Gastrocnemius medialis (tissue), 4 donors: ENCODE measurements around the gene LRRTM1.

Source experiments
- POLR2A ChIP-seq, 2 donors: fragments of 450-650 bp; IDR thresholded peaks; one replicate each; pipeline ENCODE4 v1.6.1; 2017; ENCODE audit warnings: antibody characterized with exemption in 2 of 2, mild to moderate bottlenecking in 2 of 2, moderate library complexity in 2 of 2
- TF ChIP-seq, protein P1 (sequence below), 5 experiments: fragments of 450-650 bp in 3 of 5; fragments of 200-600 bp in 2 of 5; sonication (generic) in 2 of 5; IDR thresholded peaks in 4 of 5; conservative IDR thresholded peaks in 1 of 5; 1 replicate in 4 of 5; 2 replicates in 1 of 5; pipeline ENCODE4 v1.5.1; 2016 to 2019; ENCODE audit warnings: antibody characterized with exemption in 5 of 5, mild to moderate bottlenecking in 3 of 5, moderate library complexity in 3 of 5

- TF ChIP-seq, protein P1, sequence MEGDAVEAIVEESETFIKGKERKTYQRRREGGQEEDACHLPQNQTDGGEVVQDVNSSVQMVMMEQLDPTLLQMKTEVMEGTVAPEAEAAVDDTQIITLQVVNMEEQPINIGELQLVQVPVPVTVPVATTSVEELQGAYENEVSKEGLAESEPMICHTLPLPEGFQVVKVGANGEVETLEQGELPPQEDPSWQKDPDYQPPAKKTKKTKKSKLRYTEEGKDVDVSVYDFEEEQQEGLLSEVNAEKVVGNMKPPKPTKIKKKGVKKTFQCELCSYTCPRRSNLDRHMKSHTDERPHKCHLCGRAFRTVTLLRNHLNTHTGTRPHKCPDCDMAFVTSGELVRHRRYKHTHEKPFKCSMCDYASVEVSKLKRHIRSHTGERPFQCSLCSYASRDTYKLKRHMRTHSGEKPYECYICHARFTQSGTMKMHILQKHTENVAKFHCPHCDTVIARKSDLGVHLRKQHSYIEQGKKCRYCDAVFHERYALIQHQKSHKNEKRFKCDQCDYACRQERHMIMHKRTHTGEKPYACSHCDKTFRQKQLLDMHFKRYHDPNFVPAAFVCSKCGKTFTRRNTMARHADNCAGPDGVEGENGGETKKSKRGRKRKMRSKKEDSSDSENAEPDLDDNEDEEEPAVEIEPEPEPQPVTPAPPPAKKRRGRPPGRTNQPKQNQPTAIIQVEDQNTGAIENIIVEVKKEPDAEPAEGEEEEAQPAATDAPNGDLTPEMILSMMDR (IDR thresholded peaks at IDR 0.05 in 4 of 5, conservative IDR thresholded peaks at IDR 0.05 in 1 of 5) = no peak
- TF ChIP-seq POLR2A (IDR thresholded peaks at IDR 0.05) = no peak
These were observed 47.1 kb downstream of the LRRTM1 start for GRCh38 chr2:80257450-80257849.
